OCI-LY3 (cell line): Measurements from ENCODE around the gene C16orf74.

Experiments used
- EZH2phosphoT487 ChIP-seq: fragments of 200-600 bp; shearing (Covaris generic); IDR thresholded peaks from 2 replicates; pipeline ENCODE4 v1.6.1; 2018; ENCODE audit warnings: antibody characterized with exemption, mixed run types, low read depth
- TF ChIP-seq, protein P1 (sequence below): fragments of 200-600, 300-600 bp; sonication (generic); IDR thresholded peaks from 2 replicates; pipeline ENCODE4 v1.5.1; 2014; ENCODE audit warnings: antibody characterized with exemption, low read length, low read depth

DNA sequence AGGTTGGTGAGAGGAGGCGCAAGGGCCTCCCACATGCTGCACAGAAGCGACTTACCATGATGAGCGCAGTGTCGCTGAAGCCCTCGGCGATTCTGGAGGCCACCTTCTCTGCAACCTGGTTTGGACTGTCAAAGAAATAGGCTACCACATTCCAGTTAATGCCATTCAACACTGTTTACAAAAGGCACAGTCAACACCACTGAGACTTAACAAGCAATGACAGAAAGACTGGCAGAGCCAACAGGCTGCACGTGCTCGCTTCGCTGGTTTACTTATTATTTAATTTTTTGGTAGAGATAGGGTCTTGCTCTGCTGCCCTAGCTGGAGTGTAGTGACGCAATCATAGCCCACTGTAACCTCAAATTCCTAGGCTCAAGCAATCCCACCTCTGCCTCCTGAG lies 30.3 kb upstream of the C16orf74 start:
- TF ChIP-seq, protein P1, sequence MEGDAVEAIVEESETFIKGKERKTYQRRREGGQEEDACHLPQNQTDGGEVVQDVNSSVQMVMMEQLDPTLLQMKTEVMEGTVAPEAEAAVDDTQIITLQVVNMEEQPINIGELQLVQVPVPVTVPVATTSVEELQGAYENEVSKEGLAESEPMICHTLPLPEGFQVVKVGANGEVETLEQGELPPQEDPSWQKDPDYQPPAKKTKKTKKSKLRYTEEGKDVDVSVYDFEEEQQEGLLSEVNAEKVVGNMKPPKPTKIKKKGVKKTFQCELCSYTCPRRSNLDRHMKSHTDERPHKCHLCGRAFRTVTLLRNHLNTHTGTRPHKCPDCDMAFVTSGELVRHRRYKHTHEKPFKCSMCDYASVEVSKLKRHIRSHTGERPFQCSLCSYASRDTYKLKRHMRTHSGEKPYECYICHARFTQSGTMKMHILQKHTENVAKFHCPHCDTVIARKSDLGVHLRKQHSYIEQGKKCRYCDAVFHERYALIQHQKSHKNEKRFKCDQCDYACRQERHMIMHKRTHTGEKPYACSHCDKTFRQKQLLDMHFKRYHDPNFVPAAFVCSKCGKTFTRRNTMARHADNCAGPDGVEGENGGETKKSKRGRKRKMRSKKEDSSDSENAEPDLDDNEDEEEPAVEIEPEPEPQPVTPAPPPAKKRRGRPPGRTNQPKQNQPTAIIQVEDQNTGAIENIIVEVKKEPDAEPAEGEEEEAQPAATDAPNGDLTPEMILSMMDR, result no peak
- no peak for TF ChIP-seq EZH2phosphoT487
